Measurements from ENCODE around the gene GRAMD2B.

GRAMD2B gene

GRCh38 chr5:126508251-126508961 lies 85.2 kb downstream of the GRAMD2B start:
- no peak overlapping the region for H3K4me3 ChIP-seq (ENCODE audit: low read depth in 1 of 2, low read length in 1 of 2)
- no peaks in the 10 kb centered on the region for H3K9me3 ChIP-seq
- no peaks in the 10 kb centered on the region for H3K27me3 ChIP-seq
- TF ChIP-seq CTCF (IDR thresholded peaks at IDR 0.05), result no peak
- H3K4me1 ChIP-seq (ENCODE audit: control insufficient read depth in 1 of 2, insufficient read depth in 1 of 2, low read depth in 1 of 2, low read length in 1 of 2), result no peaks in the 10 kb centered on the region
- no peaks in the 10 kb centered on the region for H3K36me3 ChIP-seq
- H3K27ac ChIP-seq, result no peak overlapping the region

GRCh38 chr5:126508962-126509279 lies 85.7 kb downstream of the GRAMD2B start:
- Histone ChIP-seq H3K36me3 (no peaks in the 10 kb centered on the region), H3K27ac (no peak overlapping the region), H3K9me3 (no peaks in the 10 kb centered on the region), H3K4me1 (ENCODE audit: control insufficient read depth in 1 of 2, insufficient read depth in 1 of 2, low read depth in 1 of 2, low read length in 1 of 2) (no peaks in the 10 kb centered on the region), H3K27me3 (no peaks in the 10 kb centered on the region), H3K4me3 (ENCODE audit: low read depth in 1 of 2, low read length in 1 of 2) (no peak overlapping the region)
- no peak for TF ChIP-seq CTCF (IDR thresholded peaks at IDR 0.05)

GRCh38 chr5:126509339-126509738 lies 86.1 kb downstream of the GRAMD2B start:
- Histone ChIP-seq H3K4me3 (ENCODE audit: low read depth in 1 of 2, low read length in 1 of 2) (no peak overlapping the region), H3K27me3 (no peaks in the 10 kb centered on the region), H3K27ac (no peak overlapping the region), H3K36me3 (no peaks in the 10 kb centered on the region), H3K4me1 (ENCODE audit: control insufficient read depth in 1 of 2, insufficient read depth in 1 of 2, low read depth in 1 of 2, low read length in 1 of 2) (no peaks in the 10 kb centered on the region), H3K9me3 (no peaks in the 10 kb centered on the region)
- TF ChIP-seq CTCF (IDR thresholded peaks at IDR 0.05), result no peak

- Histone ChIP-seq H3K4me3 (ENCODE audit: low read depth in 1 of 2, low read length in 1 of 2) (no peak overlapping the region), H3K27me3 (no peaks in the 10 kb centered on the region), H3K36me3 (no peaks in the 10 kb centered on the region), H3K27ac (no peak overlapping the region), H3K4me1 (ENCODE audit: control insufficient read depth in 1 of 2, insufficient read depth in 1 of 2, low read depth in 1 of 2, low read length in 1 of 2) (no peaks in the 10 kb centered on the region), H3K9me3 (no peaks in the 10 kb centered on the region)
- no peak for TF ChIP-seq CTCF (IDR thresholded peaks at IDR 0.05)
Observed at GRCh38 chr5:126511961-126512360, 88.8 kb downstream of the GRAMD2B start.

- H3K9me3 ChIP-seq, result no peaks in the 10 kb centered on the region
- TF ChIP-seq CTCF (IDR thresholded peaks at IDR 0.05), result no peak
- no peaks in the 10 kb centered on the region for H3K4me1 ChIP-seq (ENCODE audit: control insufficient read depth in 1 of 2, insufficient read depth in 1 of 2, low read depth in 1 of 2, low read length in 1 of 2)
- H3K27me3 ChIP-seq, result no peaks in the 10 kb centered on the region
- no peaks in the 10 kb centered on the region for H3K36me3 ChIP-seq
- H3K27ac ChIP-seq, result no peak overlapping the region
- no peak overlapping the region for H3K4me3 ChIP-seq (ENCODE audit: low read depth in 1 of 2, low read length in 1 of 2)
Observed at GRCh38 chr5:126512451-126512850, 89.2 kb downstream of the GRAMD2B start.

GRCh38 chr5:126513302-126513701 lies 90.1 kb downstream of the GRAMD2B start:
- H3K4me1 ChIP-seq (ENCODE audit: control insufficient read depth in 1 of 2, insufficient read depth in 1 of 2, low read depth in 1 of 2, low read length in 1 of 2), result no peaks in the 10 kb centered on the region
- H3K27ac ChIP-seq, result no peak overlapping the region
- no peak for TF ChIP-seq CTCF (IDR thresholded peaks at IDR 0.05)

More at GRCh38 chr5:126513302-126513701, 90.1 kb downstream of the GRAMD2B start:
- Histone ChIP-seq H3K27me3 (no peaks in the 10 kb centered on the region), H3K4me3 (ENCODE audit: low read depth in 1 of 2, low read length in 1 of 2) (no peak overlapping the region), H3K36me3 (no peaks in the 10 kb centered on the region), H3K9me3 (no peaks in the 10 kb centered on the region)
